VCaP (cell line): Measurements from ENCODE around the gene GDF2.

Source experiments
- H3K27ac ChIP-seq: fragments of 450-650 bp; 2 replicates; pipeline ENCODE4 v1.5.1; 2017
- TF ChIP-seq, protein P1 (sequence below): fragments of 450-650 bp; conservative IDR thresholded peaks from 2 replicates; pipeline ENCODE4 v1.5.1; 2017; ENCODE audit warnings: mild to moderate bottlenecking, moderate library complexity

GDF2 gene

DNA sequence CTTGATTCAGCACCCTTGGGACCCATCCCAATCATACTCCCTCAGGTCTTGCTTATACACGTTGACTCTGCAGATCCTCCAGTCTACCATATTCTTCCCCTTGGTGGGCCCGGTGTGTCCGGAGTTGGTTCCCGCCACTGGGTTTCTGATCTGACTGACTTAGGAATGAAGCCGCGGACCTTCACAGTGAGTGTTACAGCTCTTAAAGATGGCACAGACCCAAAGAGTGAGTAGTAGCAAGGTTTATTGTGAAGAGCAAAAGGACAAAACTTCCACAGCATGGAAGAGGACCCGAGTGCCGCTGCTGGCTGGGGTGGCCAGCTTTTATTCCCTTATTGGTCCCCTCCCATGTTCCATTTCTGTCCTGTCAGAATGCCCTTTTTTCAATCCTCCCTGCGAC is 28.2 kb upstream of the GDF2 start:
- no peak overlapping the region for H3K27ac ChIP-seq
- TF ChIP-seq, protein P1, sequence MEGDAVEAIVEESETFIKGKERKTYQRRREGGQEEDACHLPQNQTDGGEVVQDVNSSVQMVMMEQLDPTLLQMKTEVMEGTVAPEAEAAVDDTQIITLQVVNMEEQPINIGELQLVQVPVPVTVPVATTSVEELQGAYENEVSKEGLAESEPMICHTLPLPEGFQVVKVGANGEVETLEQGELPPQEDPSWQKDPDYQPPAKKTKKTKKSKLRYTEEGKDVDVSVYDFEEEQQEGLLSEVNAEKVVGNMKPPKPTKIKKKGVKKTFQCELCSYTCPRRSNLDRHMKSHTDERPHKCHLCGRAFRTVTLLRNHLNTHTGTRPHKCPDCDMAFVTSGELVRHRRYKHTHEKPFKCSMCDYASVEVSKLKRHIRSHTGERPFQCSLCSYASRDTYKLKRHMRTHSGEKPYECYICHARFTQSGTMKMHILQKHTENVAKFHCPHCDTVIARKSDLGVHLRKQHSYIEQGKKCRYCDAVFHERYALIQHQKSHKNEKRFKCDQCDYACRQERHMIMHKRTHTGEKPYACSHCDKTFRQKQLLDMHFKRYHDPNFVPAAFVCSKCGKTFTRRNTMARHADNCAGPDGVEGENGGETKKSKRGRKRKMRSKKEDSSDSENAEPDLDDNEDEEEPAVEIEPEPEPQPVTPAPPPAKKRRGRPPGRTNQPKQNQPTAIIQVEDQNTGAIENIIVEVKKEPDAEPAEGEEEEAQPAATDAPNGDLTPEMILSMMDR = no peak

DNA sequence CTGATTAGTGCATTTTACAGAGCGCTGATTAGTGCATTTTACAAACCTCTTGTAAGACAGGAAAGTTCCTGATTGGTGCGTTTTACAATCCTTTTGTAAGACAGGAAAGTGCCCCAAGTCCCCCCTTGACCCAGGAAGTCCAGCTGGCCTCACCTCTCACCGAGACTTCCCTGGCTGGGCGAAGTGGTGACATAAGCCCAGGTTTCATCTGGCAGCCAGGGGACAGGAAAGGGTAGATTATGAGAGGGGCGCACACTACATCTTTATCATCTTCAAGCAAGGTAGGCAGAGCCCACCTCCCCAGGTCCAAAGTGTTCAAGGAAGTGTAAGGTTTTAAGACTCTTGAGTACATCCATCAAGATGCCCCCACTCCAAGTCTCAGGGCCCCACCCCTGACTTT is 27.8 kb upstream of the GDF2 start:
- TF ChIP-seq, protein P1 = no peak
- no peak overlapping the region for H3K27ac ChIP-seq

DNA sequence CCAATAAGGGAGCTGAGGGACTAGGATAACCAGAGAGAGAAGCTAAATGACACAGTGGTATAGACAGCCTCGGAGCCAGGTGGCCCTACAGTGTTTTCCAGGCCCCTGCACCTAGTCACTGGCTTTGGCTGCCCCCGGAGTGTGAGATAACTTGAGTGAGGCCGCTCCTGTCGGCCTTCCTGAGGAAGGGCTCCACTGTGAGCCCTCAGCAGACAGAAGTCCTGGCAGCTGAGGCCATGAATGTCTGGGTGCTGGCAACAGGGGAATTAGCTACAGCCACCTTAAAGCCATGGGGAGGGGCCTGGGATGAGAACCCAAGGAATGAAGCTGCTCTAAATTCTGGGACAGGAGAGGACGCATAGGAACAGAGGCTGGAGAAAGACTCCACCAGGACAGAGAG is 26.8 kb upstream of the GDF2 start:
- H3K27ac ChIP-seq = no peak overlapping the region
- TF ChIP-seq, protein P1 = no peak

DNA sequence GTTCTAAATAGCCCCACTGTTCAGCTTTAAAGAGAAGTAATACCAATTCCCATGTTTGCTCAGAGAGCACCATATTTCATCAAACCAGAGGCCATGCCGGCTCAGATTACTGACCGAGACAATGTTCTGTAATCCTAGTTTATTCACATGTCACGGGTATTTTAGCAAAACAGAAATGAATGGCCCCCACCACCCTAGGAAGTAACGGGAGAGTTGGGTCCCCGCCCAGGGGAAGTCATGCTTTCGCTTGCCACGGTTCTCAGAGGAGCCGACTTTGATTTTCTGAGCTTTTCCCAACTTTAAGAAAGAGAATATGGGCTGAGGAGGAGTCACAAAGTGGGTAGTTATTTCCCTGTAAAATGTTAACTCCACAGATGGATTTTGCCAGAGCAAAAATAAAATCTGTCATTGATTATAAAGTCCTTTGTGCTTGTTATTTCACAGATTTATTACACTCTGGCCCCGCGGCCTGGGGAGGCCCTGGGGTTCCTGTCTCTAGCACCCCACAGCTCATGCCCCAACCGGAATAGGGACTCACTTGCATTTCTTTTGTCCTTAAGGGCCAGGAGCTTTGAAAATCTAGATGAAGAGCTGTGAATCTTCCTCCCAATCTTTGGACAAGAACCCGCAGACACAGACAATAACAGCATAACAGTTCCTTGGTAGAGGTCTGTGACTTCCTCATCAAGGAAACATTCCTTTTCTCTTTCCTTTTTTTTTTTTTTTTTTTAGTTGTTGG is 25.9 kb upstream of the GDF2 start:
- TF ChIP-seq, protein P1 = no peak
- H3K27ac ChIP-seq = no peak overlapping the region

DNA sequence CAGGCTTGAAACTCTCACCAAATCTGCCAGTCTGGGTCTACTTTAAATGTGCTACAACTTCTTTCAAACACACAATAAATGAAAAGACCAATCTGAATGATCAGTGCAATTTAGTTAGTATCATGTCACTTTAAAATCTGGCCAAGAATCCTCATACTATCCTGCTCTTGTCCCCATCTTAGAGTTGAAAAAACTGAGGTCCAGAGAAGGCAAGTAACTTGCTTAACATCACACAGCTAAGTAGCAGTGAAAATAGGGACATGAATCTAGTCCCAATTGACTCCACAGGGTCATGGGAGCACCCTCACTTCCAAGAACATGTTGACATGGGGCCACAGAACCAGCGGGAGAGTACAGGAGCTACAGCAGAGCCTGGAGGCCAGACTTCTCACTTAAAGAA is 25.3 kb upstream of the GDF2 start:
- no peak overlapping the region for H3K27ac ChIP-seq

DNA sequence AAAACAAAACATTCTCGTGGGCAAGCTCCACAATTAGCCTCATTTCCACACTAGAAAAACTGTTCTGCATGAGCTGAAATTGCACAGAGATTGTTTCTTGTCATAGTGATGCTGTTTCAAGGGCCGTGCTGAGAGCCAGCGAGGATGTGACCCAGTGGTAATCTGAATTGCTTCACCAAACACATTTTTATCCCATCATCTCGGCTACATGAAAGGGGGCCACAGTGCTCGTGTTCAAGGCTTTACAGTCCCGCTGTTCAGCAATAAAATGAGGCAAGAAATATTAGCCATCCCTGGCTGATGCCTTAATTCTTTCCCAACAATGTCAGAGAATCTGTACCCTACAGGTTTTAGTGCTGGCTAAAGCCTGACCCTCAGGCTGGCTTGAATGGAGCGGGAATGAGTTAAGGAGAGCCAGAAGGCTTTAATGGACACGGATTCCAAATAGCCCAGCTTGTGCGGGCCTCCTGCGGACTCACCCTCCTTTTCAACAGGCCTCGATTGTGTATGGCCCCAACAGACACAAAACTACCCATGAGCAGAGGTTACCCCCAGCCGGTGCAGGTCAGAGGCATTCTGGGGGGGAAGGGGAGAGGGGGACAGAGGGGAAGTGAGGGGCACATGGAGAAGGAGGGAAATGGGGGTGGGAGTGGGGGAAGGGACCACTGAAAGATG is 24.3 kb upstream of the GDF2 start:
- TF ChIP-seq, protein P1 = no peak
- H3K27ac ChIP-seq = no peak overlapping the region

More for the DNA sequence above, 25.3 kb upstream of the GDF2 start:
- TF ChIP-seq, protein P1 = no peak

DNA sequence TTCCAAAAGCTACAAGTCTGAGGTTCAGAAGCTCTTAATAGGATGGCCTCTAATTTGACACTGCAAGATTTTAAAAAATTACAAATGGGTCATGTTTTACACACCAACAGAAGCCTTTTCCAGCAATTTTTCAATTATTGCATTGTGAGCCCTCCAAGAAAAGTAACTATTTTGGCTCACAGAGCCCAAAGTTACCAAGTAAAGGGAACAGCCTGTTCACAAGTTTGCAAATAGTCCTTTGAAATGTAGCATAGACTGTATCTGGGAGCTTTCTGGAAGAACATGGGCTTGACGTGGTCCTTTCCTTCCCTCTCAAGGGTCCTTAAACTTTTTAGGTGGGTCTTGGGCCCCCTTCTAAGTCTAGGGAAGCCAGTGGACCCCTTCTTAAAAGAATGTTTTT is 23.5 kb upstream of the GDF2 start:
- no peak overlapping the region for H3K27ac ChIP-seq
- TF ChIP-seq, protein P1 = no peak
